NCI-H1048 (cell line): Measurements from ENCODE around the gene BRIX1.

ENCODE experiments used
- DNase-seq: peaks from one replicate; lab custom pipeline; 2025; lab: John Stamatoyannopoulos, UW

The BRIX1 gene, protein sequence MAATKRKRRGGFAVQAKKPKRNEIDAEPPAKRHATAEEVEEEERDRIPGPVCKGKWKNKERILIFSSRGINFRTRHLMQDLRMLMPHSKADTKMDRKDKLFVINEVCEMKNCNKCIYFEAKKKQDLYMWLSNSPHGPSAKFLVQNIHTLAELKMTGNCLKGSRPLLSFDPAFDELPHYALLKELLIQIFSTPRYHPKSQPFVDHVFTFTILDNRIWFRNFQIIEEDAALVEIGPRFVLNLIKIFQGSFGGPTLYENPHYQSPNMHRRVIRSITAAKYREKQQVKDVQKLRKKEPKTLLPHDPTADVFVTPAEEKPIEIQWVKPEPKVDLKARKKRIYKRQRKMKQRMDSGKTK

DNA sequence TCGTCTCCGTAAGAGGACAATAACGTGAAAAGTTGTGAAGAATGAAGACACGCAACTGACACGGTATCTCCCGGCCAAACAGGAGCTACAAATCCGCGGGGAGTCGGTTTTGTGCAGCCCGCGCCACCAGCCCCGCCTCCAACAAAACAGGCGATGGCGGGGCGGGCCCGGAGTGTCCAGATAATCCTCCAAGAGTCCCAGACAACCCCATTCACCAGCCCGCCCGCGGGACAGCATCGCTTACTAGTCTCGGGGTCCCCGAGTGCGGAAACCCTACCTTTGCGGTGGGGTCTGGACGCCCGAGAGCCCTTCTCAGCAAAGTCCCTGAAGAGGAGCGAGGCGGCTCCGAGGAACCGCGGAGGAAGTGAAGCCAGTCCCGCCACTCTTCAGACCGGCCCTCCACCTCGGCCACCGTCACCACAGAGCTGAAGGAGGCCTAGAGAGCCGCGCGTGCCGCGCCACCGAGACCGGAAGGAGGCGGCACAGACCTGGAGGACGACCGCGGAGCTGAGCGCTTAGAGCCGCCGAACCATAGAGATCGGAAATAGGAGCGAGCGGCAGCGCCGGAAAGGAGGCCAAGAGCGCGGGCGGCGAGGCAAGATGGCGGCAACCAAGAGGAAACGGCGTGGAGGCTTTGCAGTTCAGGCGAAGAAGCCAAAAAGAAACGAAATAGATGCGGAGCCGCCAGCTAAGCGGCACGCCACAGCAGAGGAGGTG lies at the start of gene BRIX1, which contains the start of gene RAD1:
Gene BRIX1 (plus strand): TSS at position 573 of the 717 bp plus-strand sequence. CDS start 28 bp downstream, at position 601.
Gene RAD1 (minus strand): TSS at position 366 of the 717 bp plus-strand sequence. CDS start 612 bp downstream, outside the sequence.
- peak; percentile 94 for DNase-seq

DNA sequence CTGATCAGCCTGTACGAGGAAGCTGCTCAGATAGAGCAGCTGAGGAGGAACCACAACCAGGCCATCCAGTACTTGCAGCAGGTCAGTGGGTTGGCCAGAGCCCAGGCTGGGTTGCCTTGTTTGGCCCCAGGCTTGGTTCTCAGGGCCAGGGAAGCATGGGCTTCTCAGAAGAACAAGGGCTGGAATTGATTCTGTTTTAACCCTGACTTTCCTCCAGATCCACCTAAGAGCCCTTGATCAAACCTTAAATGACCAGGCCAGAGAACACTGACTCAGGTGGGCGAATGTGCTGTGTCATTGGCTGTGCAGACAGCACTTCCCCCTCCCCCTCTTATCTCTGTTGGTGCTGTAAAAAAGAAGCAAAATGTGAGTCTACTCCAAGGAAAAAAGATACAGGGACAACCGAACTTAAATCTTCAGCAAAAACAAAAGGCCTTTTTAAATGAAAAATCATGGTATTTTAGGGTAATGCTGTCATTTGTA lies 48.5 kb upstream of the BRIX1 start:
- no peak for DNase-seq

DNA sequence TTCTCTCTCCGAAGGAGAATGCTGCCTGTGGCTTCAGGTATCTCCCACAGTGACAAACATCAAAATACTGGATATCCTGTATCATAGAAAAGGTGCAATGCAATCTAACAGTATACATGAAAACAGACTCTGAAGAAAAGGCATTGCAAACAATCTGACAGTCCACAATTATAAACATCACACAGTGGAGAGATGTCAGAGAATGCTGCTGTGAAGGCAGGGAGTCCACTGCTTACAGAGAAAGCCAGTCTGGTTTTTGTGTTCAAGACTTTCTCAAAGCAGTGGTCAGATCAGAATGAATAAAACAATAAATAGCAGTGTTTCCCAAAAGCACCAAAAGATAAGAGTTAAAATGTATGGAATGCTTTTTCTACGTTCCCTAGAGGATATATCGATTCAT lies 47.9 kb upstream of the BRIX1 start:
- no peak for DNase-seq

DNA sequence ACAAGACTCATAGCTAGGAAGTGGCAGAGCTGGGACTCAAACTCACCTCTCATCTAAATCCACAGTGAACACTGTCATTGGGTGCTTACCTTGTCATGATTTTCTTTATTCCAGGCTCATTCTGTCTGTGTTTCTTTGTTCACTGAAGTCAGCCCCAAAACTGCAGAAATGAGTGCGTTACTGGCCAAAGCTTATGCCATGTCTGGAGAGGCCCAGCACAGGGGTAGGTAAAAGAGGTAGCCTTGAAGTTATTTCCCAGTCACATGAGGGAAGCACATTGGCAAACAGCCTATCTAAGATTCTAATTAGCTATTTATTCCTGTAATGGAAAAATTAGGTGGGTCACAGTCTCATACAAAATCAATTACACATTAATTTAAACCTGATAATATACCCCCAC lies 46.7 kb upstream of the BRIX1 start:
- DNase-seq = no peak

DNA sequence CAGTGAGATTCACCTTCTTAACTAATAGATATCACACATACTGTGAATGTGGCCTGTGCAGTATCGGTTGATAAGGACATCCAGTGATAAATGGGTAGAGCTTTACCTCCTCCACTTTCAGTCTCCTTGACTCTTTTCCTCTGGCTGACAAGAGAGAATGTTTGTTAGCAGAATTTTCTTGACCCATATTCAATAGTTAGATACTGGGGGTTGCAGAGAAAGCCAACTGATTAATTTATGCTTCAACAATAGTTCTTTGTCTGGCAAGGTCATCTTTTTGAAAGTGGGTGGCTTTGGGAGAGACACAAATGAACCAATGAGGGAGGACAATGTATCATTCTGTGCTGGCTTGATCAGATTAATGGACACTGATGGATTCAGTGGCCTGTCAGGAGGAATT lies 46.3 kb upstream of the BRIX1 start:
- no peak for DNase-seq

DNA sequence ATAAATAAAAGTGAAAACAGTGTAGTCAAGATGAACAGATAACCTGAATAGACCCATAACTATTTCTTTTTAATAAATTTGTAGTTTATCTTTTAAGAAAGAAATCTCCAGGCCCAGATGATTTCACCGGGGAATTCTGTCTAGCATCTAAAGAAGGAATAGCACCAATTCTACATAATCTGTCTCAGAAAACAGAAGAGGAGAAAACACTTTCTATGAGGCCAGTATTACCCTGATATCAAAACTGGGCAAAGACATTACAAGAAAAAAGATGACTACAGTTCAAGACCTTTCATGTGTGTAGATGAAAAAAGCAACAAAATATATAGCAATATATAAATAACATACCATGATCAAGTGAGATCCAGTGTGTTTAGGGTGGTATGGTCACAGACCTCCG lies 45.1 kb upstream of the BRIX1 start:
- DNase-seq = no peak

DNA sequence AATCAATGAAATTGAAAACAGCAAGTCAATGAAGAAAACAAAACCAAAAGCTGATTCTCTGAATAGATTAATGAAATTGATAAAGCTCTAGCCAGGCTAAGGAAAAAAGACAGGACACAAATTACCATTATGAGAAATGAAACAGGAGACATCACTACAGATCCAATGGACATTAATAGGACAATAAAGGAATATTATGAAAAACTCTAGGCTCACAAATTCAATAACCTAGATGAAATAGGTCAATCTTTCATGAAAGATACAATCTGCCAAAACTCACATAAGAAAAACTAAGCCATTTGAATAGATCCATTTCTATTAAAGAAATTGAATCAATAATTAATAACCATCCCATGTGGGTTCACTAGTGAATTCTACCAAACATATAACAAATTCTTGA lies 39.2 kb upstream of the BRIX1 start:
- no peak for DNase-seq

DNA sequence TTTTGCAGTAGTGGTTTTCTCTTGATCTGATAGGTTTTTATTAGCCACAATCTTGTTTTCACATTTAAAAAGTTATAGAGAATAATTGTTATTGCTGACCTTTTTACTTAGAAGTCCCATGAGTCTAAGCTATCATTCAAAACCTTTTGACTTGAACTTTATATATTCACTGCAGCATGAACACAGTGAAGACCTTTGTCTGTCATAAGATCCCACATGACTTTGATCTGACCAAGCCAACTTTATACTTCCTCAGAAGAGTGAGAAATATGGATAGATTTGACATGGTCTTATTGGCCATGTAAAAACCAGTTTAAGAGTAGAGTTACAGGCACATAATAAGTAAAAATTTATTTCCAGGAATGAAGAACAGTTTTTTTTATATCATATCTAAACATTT lies 34.3 kb upstream of the BRIX1 start:
- DNase-seq = no peak

DNA sequence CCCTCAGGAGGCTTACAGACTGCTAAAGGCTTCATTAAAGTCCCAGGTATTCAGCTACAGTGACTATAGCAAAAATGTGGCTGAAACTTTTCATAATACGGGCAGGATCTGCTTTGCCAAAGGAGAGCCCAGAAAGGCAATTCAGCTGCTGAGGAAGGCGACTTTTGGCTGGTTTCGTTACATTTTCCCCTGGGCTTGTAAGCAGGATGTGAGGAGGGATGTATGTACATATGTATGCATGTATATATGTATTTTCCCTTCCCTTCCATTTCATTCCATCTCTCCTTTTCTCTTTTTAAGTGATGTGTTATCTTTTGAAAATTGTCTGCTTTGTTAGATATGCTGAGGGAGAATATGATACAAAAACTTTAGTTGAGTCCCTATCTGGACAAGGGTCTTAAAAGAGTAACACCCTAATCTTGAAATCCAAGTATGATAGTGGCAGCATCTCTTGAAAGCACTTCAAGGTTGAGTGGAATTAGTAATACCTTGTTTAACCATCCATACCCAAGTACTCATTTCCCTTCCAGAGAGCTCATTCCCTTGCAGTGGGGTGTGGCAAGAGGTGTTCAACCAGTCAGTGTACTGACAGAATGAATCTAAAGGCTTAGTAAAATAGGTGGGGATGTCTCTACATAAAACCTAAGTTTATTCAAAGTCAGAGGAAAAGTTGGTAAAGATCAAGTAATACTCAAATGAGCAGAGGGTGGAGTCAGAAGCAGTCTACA lies 29.0 kb upstream of the BRIX1 start:
- no peak for DNase-seq

DNA sequence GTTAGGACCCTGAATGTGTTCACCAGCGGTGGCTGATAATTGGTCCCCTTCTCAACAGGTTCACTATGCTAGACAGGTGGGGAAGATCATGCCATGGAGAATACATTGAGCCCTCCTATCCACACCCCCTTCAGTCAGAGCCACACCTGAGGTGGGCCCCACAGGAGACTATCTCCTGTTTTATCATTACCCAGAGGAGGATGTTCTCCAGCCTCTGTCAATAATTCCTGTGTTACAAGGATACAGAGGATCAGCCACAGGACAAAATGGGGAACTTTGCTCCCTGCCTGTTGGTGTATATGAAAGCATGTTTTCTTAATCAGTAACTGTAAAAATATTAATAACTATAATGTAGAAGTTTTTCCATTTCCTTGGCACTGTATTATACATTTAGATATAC lies 26.1 kb upstream of the BRIX1 start:
- no peak for DNase-seq

DNA sequence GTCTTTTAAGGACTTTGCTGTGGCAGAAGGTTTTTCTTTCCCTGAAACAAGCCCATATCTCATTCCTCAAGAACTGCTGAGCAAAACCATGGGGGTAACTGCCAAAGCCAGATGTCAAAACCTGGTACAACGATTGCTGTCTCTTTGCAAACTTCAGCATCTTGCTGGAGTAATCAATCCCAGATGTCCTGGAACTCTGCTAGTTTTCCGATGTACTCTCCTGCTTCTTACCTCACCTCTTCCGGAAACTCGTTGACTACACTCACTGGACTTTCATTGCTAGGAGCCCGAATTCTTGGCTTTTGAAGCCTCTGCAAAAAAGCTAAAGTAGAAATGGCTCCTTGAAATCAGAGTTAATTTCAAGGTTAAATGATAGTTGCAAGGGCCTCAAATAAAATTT lies 23.5 kb upstream of the BRIX1 start:
- DNase-seq = no peak

DNA sequence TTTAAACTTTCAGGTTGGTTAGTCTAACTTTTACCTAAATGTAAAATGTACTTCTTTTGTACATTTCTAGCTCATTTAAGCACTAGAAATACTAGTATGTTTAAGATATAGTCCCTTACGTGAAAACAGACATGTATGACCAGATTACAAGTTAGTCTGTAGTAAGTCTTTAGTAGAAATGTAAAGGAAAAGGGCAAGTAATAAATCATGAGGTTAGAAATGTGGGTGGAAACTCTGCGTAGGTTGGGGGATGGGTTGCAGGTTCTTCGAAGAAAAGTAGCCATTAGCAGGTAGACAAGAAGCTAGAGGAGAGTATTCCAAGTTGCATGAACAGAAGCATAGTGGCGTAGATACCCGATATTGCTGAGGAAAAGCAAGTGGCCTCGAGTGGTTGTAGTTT lies 23.1 kb upstream of the BRIX1 start:
- no peak for DNase-seq

DNA sequence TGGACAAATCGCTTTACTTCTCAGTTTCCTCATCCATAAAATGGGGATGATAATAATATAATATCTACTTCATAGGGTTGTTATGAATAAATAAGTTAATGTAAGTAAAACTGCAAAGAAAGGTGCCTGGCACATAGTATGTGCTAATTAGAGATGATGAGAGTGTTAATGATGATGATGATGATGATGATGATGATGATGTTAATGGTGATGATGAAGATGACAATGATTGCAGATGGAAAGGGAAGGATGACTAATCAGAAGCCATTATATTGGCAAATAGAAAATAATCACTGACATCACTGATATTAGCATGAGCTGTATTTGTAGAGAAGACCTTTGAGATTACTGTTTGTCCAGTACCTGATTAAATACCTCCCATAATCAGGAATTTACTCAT lies 20.8 kb upstream of the BRIX1 start:
- no peak for DNase-seq

DNA sequence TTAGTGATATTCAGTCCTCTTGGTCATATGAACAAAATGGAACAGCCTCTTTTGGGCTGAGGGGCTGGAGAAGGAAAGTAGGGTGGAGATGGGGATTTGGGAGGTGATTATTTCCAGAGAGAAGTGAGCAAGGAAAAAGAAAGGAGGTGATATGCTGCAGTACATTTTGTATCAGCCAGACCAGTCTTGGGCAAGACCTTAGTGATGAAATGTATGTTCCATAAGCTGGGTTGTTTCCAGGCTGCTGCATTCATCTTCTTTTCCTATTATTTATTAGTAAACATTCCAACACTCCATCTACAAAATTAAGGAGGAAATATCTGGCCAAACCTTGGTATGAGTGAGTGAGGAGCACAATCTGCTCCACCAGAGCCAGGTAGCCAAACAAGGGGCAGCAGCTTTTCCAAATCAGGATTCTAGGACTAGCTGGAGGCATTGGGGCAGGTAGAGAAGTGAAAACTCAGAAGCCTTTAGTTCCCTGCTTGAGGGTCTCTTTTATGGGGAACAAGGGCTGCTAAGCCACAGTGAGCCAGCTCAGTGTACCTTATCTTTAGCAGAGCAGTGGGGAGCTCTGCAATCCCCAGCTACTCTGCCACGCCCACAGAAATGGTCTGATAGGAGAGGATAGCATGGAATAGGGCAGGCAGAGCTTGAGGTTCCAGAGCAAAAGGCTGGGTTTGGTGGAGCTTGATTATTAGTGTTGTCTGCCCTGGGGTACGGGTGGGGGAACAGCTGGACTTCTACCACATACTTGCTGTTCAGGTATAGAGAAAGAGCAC lies 19.7 kb upstream of the BRIX1 start:
- no peak for DNase-seq

DNA sequence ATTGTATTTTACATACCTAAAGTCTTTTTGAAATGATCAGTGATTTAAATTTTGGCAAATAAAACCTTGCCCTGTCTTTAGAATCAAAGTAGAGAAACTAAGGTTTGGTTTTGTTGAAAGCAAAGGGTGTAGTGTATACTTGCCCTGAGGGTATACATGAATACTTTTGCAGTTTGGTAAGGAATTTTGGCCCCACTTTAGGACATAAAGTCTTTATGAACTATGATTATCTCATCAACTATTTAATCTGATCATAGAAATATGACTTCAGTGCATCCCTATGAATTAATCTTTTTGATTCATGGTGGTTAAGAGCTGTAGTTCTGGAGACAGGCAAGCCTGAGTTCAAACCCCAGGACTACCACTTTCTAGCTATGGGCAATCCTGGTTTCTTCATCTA lies 17.9 kb upstream of the BRIX1 start:
- no peak for DNase-seq

DNA sequence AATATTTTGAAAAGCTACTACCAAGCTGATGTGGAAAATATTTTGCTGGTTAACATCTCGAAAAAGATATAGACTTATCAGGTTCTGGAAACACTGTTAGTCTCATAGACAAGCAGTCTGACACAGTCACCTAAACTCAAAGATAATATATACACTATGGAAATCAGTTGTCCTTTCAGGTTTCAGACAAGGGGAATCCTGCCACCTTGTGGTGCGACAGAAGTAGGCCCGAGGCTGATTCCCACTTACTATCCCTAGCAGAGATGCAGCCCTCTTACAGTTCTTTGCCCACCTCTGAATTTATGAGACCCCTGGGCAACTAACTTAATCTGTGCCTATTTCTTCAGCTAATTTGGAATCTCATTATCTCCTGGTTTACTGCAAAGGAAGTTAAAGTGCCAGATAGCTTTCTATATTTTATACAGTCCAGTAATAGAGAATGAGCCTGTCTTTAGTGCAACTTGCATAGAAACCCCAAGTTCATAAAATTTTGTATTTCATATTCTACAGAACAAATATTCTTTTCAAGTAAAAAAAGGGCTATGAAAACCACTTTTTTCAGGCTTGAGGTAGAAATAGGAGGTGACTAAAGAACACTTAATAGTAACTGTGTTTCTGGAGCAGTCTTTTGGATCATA lies 17.1 kb upstream of the BRIX1 start:
- DNase-seq = peak; percentile 23

DNA sequence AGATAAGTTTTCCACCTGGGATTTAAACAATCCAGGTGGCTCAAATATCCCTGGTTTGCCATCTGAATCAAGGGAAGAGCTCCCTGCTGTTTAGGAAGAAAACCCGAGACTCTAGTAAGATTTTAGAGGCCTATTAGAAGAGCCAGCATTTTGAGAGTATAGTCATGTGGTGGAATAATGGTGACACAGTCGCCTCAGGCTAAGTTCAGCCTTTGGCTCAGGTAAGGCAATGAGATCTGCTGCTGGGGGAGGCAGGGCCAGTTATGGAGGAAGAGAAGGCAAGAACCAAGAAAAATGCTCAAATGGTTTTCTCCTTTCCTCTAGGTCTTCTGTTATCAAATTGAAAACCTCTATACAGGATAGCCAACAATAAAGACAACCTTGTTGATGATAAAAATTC lies 16.4 kb upstream of the BRIX1 start:
- no peak for DNase-seq

DNA sequence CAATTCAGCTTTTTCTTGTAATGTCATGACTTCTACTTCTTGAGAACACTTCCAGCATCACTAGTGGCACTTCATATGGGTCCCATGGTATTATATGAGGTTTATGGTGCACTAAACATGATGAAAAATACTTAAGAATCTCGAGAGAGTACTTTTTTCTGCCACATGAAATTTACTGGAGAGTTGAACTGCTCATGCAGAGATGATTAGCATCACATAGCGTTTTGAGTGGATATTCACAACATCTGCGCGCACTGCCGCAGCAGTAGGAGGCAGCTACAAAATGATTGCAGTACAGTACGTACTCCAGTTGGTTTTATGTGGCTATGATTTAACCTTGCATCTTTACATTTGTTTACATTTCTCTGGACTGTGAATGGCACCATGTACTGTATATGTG lies 14.9 kb upstream of the BRIX1 start:
- DNase-seq = no peak

DNA sequence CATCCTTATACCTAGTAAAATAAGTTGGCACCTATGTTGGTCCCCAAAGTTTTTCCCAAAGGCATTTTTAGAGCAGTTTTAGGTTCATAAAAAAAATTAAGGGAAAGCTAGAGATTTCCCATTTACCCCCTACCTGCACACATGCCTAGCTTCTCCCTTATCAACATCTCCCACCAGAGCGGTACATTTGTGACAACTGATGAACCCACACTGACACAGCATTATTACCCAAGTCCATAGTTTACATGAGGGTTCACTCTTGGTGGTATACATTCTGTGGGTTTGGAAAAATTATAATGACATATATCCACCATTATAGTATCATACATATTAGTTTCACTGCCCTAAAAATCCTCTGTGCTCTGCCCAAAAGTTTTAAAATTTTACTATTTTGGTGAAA lies 12.3 kb upstream of the BRIX1 start:
- no peak for DNase-seq

DNA sequence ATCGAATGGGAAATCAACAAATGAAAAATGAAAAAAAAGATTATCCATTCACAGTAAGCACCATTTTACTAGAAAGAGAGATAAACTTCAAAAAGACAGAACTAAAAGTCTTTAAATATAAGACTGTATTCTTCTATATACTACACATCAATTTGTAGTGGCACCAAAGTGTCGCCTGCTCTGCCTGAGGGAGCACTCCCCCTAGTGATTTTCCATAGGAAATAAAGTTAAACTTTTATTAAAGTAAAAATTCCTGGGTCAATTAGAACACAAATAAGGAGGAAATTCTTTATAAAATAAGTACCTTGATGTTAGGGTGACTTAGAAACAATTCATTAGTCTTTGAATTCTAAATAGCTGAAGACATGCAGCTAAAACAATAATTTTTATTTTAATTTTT lies 9.9 kb upstream of the BRIX1 start:
- no peak for DNase-seq

DNA sequence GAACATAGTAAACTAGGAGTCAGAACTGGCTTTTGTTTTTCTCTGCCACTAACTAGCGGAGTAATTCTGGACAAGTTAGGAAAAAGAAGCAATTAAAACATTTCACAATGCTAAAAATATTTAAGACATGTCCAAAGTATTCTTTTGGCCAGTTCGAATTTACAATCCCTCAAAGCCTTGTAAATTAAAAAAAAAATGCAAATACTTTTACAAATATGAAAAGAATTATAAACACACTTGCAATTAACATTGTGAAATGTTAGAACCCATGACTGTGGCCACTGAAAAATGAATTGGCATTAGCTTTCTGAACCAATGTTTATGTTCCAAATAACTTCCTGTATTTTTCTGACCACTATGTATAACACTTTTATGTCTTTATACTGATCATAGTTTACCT lies 2.4 kb upstream of the BRIX1 start:
- no peak for DNase-seq
